GM23338 (cell line): ENCODE results near the gene GBE1. TPM values are rescaled to one million over a fixed set of nuclear protein-coding genes. Genes with fewer than 3 reads are reported as not detected.

Source experiments
- ATAC-seq: fragments of 200-7000 bp; cut with Tn5 transposase; 3 replicates; pipeline ENCODE4 v1.9.1; 2020
- DNase-seq: peaks from one replicate; pipeline ENCODE4 v3.0.0-alpha.2; 2015; ENCODE audit warnings: low spot score
- H2AFZ ChIP-seq: fragments of 200-600 bp; sonication (generic); 2 replicates; pipeline ENCODE4 v1.8.0; 2016; ENCODE audit warnings: antibody characterized with exemption, mild to moderate bottlenecking, moderate library complexity
- H3F3A ChIP-seq: fragments of 200-600 bp; sonication (generic); replicated peaks from 2 replicates; pipeline ENCODE4 v1.8.0; 2017; ENCODE audit warnings: antibody characterized with exemption, mixed run types, low read depth
- H3K27ac ChIP-seq: fragments of 200-600 bp; sonication (generic); 2 replicates; pipeline ENCODE4 v1.6.1; 2016; ENCODE audit warnings: low read depth
- H3K27me3 ChIP-seq: fragments of 200-600 bp; sonication (generic); 2 replicates; pipeline ENCODE4 v1.8.0; 2016; ENCODE audit warnings: mild to moderate bottlenecking, mixed run types, moderate library complexity; ENCODE audit not compliant: insufficient read depth
- H3K36me3 ChIP-seq: fragments of 200-600 bp; sonication (generic); 2 replicates; pipeline ENCODE4 v1.8.0; 2016; ENCODE audit warnings: mild to moderate bottlenecking; ENCODE audit not compliant: insufficient read depth
- H3K4me1 ChIP-seq: fragments of 200-600 bp; sonication (generic); 2 replicates; pipeline ENCODE4 v1.8.0; 2016; ENCODE audit warnings: mild to moderate bottlenecking, moderate library complexity; ENCODE audit not compliant: insufficient read depth
- H3K4me2 ChIP-seq: fragments of 200-600 bp; sonication (generic); 2 replicates; pipeline ENCODE4 v1.7.1; 2017; ENCODE audit warnings: mixed run types
- H3K4me3 ChIP-seq: fragments of 200-600 bp; sonication (generic); 2 replicates; pipeline ENCODE4 v1.6.1; 2016; ENCODE audit warnings: mixed run types
- H3K79me2 ChIP-seq: fragments of 200-600 bp; sonication (generic); replicated peaks from 2 replicates; pipeline ENCODE4 v1.8.0; 2017; ENCODE audit warnings: mild to moderate bottlenecking; ENCODE audit not compliant: insufficient read depth
- H3K9me2 ChIP-seq: fragments of 200-600 bp; sonication (generic); 2 replicates; pipeline ENCODE4 v1.8.0; 2017; ENCODE audit not compliant: insufficient read depth
- H4K20me1 ChIP-seq: fragments of 200-600 bp; sonication (generic); replicated peaks from 2 replicates; pipeline ENCODE4 v1.8.0; 2017; ENCODE audit warnings: mild to moderate bottlenecking; ENCODE audit not compliant: insufficient read depth
- H3K27ac Mint-ChIP-seq: 2 replicates; pipeline ENCODE4 v1.8.0; 2020; ENCODE audit warnings: inconsistent platforms, mild to moderate bottlenecking, moderate library complexity, mixed read lengths
- H3K27me3 Mint-ChIP-seq: 3 replicates; pipeline ENCODE4 v1.8.0; 2022; ENCODE audit warnings: low read depth, mild to moderate bottlenecking, moderate library complexity, mixed read lengths, inconsistent platforms; ENCODE audit not compliant: insufficient read depth, poor library complexity
- H3K36me3 Mint-ChIP-seq: 3 replicates; pipeline ENCODE4 v1.8.0; 2021; ENCODE audit warnings: low read depth, mild to moderate bottlenecking, inconsistent platforms, moderate library complexity, mixed read lengths
- H3K4me1 Mint-ChIP-seq: 3 replicates; pipeline ENCODE4 v1.8.0; 2020; ENCODE audit warnings: mild to moderate bottlenecking, inconsistent platforms, mixed read lengths
- H3K4me3 Mint-ChIP-seq: 3 replicates; pipeline ENCODE4 v1.8.0; 2021; ENCODE audit warnings: moderate library complexity, mild to moderate bottlenecking, inconsistent platforms, mixed read lengths
- H3K9me3 Mint-ChIP-seq: 3 replicates; pipeline ENCODE4 v1.8.0; 2020; ENCODE audit warnings: moderate library complexity, mild to moderate bottlenecking, inconsistent platforms, mixed read lengths
- CREB1 ChIP-seq: fragments of 250-450 bp; sonication (Bioruptor Pico); IDR thresholded peaks from 2 replicates; pipeline ENCODE4 v1.5.0; 2020; ENCODE audit warnings: low read depth, mild to moderate bottlenecking, moderate library complexity
- CTCF ChIP-seq, 2 experiments: fragments of 200-600 bp in 1 of 2; sonication (generic) in 1 of 2; conservative IDR thresholded peaks; 2 replicates each; pipeline versions ENCODE4 v1.5.1 to v1.6.1; 2016 to 2017; ENCODE audit warnings: antibody characterized with exemption in 2 of 2, low read depth in 2 of 2, mild to moderate bottlenecking in 2 of 2, moderate library complexity in 1 of 2
- ETS1 ChIP-seq: IDR thresholded peaks from 2 replicates; pipeline ENCODE4 v1.6.1; 2016; ENCODE audit warnings: antibody characterized with exemption
- EZH2 ChIP-seq: fragments of 200-600 bp; sonication (generic); IDR thresholded peaks from one replicate; pipeline ENCODE4 v1.8.0; 2017; ENCODE audit warnings: antibody characterized with exemption, mild to moderate bottlenecking, low read depth; ENCODE audit not compliant: unreplicated experiment
- EZH2phosphoT487 ChIP-seq: fragments of 200-600 bp; sonication (generic); IDR thresholded peaks from one replicate; pipeline ENCODE4 v1.8.1; 2018; ENCODE audit warnings: antibody characterized with exemption; ENCODE audit not compliant: unreplicated experiment
- JUNB ChIP-seq: IDR thresholded peaks from one replicate; pipeline ENCODE4 v1.6.1; 2016; ENCODE audit warnings: antibody characterized with exemption; ENCODE audit not compliant: unreplicated experiment
- REST ChIP-seq: IDR thresholded peaks from one replicate; pipeline ENCODE4 v1.6.1; 2018; ENCODE audit warnings: antibody characterized with exemption; ENCODE audit not compliant: unreplicated experiment
- STAT1 ChIP-seq: IDR thresholded peaks from one replicate; pipeline ENCODE4 v1.6.1; 2016; ENCODE audit warnings: antibody characterized with exemption; ENCODE audit not compliant: unreplicated experiment
- ZNF114 ChIP-seq: fragments of 250-450 bp; sonication (Bioruptor Pico); IDR thresholded peaks from 2 replicates; pipeline ENCODE4 v1.5.0; 2020; ENCODE audit warnings: mild to moderate bottlenecking, moderate library complexity
- ZNF331 ChIP-seq: fragments of 250-450 bp; sonication (Bioruptor Pico); IDR thresholded peaks from 2 replicates; pipeline ENCODE4 v1.5.0; 2020; ENCODE audit warnings: low read depth, mild to moderate bottlenecking, moderate library complexity
- ZNF462 ChIP-seq: fragments of 250-450 bp; sonication (Bioruptor Pico); IDR thresholded peaks from 2 replicates; pipeline ENCODE4 v1.5.0; 2020; ENCODE audit warnings: mild to moderate bottlenecking, moderate library complexity
- polyA plus RNA-seq: library from polyadenylated mRNA; unstranded; fragments of >200 nt; fragmentation: Nextera tagmentation; extraction: Ambion mirVana; gene quantifications from 2 replicates; pipeline ENCODE4 v1.2.1, GENCODE V29; 2016
- total RNA-seq: library from RNA; depleted of rRNA; stranded (reverse); fragments of >200 nt; shearing (Covaris generic); gene quantifications from 2 replicates; pipeline ENCODE4 v1.2.3, GENCODE V29; 2014

Gene GBE1
- total and polyA plus RNA-seq, 2 experiments from 2014 or later = 6.4 to 12.2 TPM

GRCh38 chr3:81550415-81550814 is 211.0 kb downstream of the GBE1 start:
- Histone ChIP-seq H3K27ac (no peak overlapping the region), H3K9me2 (no peaks in the 10 kb centered on the region; the same call in 1 of the 2 replicates), H3K36me3 (peaks cover 19% of the 10 kb centered on the region; the same call in 1 of the 2 replicates), H3K4me2 (no peak overlapping the region), H3K4me1 (no peaks in the 10 kb centered on the region; the same call in 1 of the 2 replicates), H3K27me3 (no peaks in the 10 kb centered on the region), H2AFZ (no peak overlapping the region), H3K79me2 (no peaks in the 10 kb centered on the region), H4K20me1 (no peaks in the 10 kb centered on the region), H3K4me3 (no peak overlapping the region), H3F3A (no peaks in the 10 kb centered on the region)
- Mint-ChIP-seq H3K4me1 (peaks cover 13% of the 10 kb centered on the region), H3K27me3 (peaks cover 4% of the 10 kb centered on the region), H3K9me3 (peaks cover 36% of the 10 kb centered on the region), H3K4me3 (no peak overlapping the region), H3K27ac (no peak overlapping the region), H3K36me3 (peaks cover 22% of the 10 kb centered on the region)
- ATAC-seq (no peak), DNase-seq (no peak)
- no peak for TF ChIP-seq REST
- TF ChIP-seq ZNF114 (CRISPR knock-in tag) = no peak
- TF ChIP-seq EZH2phosphoT487 = no peak
- TF ChIP-seq STAT1 = no peak
- no peak for TF ChIP-seq ETS1
- no peak for TF ChIP-seq JUNB
- TF ChIP-seq CREB1 (CRISPR knock-in tag) = no peak
- no peak for TF ChIP-seq EZH2
- no peak for TF ChIP-seq ZNF462 (CRISPR knock-in tag)
- TF ChIP-seq ZNF331 (CRISPR knock-in tag) = no peak
- TF ChIP-seq CTCF (conservative IDR thresholded peaks at IDR 0.05; ENCODE audit: low read depth in 2 of 2) = no peak
